Cardiac fibroblast (primary cell): Measurements from ENCODE around the gene LGALSL.

Experiments
- DNase-seq, 2 donors: peaks; one replicate each; pipeline versions ENCODE4 v3.0.0 to v3.0.0-alpha.2; 2010; ENCODE audit warnings: low read depth in 2 of 2
- H3K4me3 ChIP-seq, 2 donors: replicated peaks in 1 of 2; 1 replicate in 1 of 2; 2 replicates in 1 of 2; pipeline ENCODE4 v1.5.1; 2011; ENCODE audit warnings: low read depth in 2 of 2, low read length in 2 of 2, mild to moderate bottlenecking in 2 of 2, moderate library complexity in 1 of 2
- CTCF ChIP-seq: IDR thresholded peaks from one replicate; pipeline ENCODE4 v1.5.1; 2011; ENCODE audit warnings: low read depth, mild to moderate bottlenecking, low read length, inconsistent platforms

The LGALSL gene

GRCh38 chr2:64502860-64503259, 48.9 kb downstream of the LGALSL start:
- no peak for DNase-seq
- no peak for TF ChIP-seq CTCF
- H3K4me3 ChIP-seq = no peak overlapping the region

DNA sequence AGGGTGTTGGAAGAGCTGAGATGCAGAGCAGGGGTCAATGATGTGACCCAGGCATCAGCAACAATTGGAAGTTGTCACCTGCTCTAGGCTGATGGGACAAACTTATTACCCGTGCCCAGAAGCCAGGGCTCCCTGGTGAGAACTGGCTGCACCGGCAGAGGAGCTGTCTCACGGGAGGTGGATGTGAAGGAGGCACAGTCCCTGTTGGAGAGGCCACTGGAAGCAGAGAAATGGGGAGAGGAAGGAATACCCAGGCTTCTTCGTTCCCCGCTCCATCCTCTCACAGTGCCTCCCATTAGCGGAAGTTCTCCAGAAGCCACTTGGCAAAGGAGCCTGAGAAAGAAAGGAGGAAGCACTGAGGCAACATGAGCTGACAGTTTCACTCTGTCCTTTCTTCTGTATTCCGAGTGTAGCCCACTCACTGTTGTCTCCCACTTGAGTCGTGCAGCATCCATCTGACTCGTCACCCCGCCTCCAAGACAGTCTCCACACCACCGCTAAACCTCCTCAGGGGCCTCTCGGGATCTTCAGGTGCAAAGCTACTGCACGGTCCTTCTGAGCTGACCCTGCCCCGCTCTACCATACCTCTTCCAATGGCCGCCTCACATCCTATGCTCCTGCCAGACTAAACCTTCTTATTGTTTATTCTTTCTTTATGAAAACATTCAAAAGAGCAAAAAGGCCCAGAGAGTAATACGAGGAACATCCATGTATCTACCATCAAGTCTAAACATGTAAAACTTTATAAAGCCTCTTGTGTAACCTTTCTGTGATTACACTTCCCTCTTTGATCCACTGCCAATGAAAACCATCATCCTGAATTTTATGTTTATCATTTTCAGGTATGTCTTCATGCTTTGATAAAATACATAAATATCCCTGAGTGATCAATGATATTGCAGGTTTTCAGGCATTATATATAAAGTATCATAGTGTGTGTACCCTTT, 51.1 kb downstream of the LGALSL start:
- no peak for TF ChIP-seq CTCF
- no peak overlapping the region for H3K4me3 ChIP-seq
- no peak for DNase-seq

DNA sequence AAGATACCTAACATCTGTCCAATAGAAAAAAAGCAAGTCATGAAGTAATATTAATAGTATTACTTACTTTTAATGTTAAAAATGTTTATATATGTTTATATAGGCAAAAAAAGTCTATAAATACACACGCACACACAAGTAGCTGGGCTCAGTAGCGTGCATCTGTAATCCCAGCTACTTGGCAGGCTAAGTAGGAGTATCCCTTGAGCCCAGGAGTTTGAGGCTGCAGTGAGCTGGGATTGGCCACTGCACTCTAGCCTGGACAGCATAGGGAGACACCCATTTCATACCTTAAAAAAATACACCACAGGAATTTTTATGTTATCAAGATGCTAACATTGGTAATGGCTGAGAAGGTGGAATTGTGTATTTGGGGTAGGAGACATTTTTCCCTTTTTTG, 52.7 kb downstream of the LGALSL start:
- H3K4me3 ChIP-seq = no peak overlapping the region
- DNase-seq = no peak
- no peak for TF ChIP-seq CTCF
